Ovary (tissue), 9 donors: ENCODE measurements around the gene TCEA2. TPM values are rescaled to one million over a fixed set of nuclear protein-coding genes. Genes with fewer than 3 reads are reported as not detected.

Experiments
- DNase-seq, 5 donors: peaks; one replicate each; pipeline ENCODE4 v3.0.0-alpha.2; 2019 to 2020
- H3K27ac ChIP-seq, 2 donors: fragments of 200-600 bp; one replicate each; pipeline versions ENCODE4 v1.5.1 to v1.8.0; 2019 to 2022
- H3K27me3 ChIP-seq: fragments of 200-600 bp; one replicate; pipeline ENCODE4 v1.8.0; 2022
- H3K36me3 ChIP-seq: fragments of 200-600 bp; sonication (generic); one replicate; pipeline ENCODE4 v1.5.1; 2019
- H3K4me1 ChIP-seq: one replicate; pipeline ENCODE4 v1.8.1; 2013; ENCODE audit warnings: mild to moderate bottlenecking, moderate library complexity; ENCODE audit not compliant: insufficient read depth
- H3K4me3 ChIP-seq: fragments of 200-600 bp; sonication (generic); one replicate; pipeline ENCODE4 v1.5.1; 2017
- H3K9me3 ChIP-seq, 2 donors: fragments of 200-600 bp in 1 of 2; sonication (generic) in 1 of 2; one replicate each; pipeline versions ENCODE4 v1.5.1 to v1.8.1; 2013 to 2019; ENCODE audit warnings: mild to moderate bottlenecking in 1 of 2, moderate library complexity in 1 of 2
- EP300 ChIP-seq: sonication (generic); formaldehyde crosslinking; IDR thresholded peaks from one replicate; pipeline ENCODE4 v1.6.1; 2017; ENCODE audit warnings: antibody characterized with exemption
- POLR2A ChIP-seq: fragments of 450-650 bp; IDR thresholded peaks from one replicate; pipeline ENCODE4 v1.6.1; 2017; ENCODE audit warnings: antibody characterized with exemption, mild to moderate bottlenecking, moderate library complexity
- WGBS, 3 donors: extraction: QIAGEN DNeasy Blood & Tissue Kit in 1 of 3; methylation state at CpG; one replicate each; pipeline versions ENCODE4 v1.1.5 to v1.1.7; 2013 to 2017; 5-methylcytosine and 5-hydroxymethylcytosine counted together
- intact Hi-C, 4 donors: fragments of 100-400 bp; cut with DNase I; formaldehyde crosslinking; loops; one replicate each; pipeline versions ENCODE4 v1.11.0 to v1.15.1; 2022 to 2023
- polyA plus RNA-seq, 2 donors: library from polyadenylated mRNA; stranded (reverse); fragments of 200-250 nt in 1 of 2; fragments of 350-450 nt in 1 of 2; fragmentation: Illumina TruSeq in 1 of 2; extraction: RNeasy Lipid Tissue Mini Kit (QIAGEN cat#74804) in 1 of 2; gene quantifications; one replicate each; pipeline ENCODE4 v1.2.3, GENCODE V29; 2013 to 2014
- total RNA-seq, 7 donors: library from RNA; depleted of rRNA in 2 of 7; stranded (reverse); fragments of >200 nt in 2 of 7; fragmentation: NEBNext Ultra II Directional in 3 of 7; extraction: Animal tissue kit (Norgen Biotek cat#: 25700) in 3 of 7; gene quantifications; one replicate each; pipeline versions ENCODE4 v1.1.0 to v1.2.4, GENCODE V29; 2016 to 2023
- TF ChIP-seq, protein P1 (sequence below), 3 donors: fragments of 450-650 bp in 2 of 3; fragments of 200-600 bp in 1 of 3; IDR thresholded peaks; one replicate each; pipeline versions ENCODE4 v1.5.1 to v1.8.0; 2016 to 2022; ENCODE audit warnings: antibody characterized with exemption in 3 of 3, mild to moderate bottlenecking in 1 of 3
- donor health status: DM: no; HTN: no; CAD: no; lungs with moderate emphysema.
- donor health status: DM: no; HTN: no; CAD: no.
- donor health status: Bipolar disorder and iron deficiency.
- donor health status: DM: yes; HTN: yes; CAD: no.
- donor health status: DM: no; HTN: no; CAD: no.
- donor health status: DM: yes; HTN: yes; CAD: no.

Gene TCEA2
- total and polyA plus RNA-seq, 9 donors = 20.0 to 93.5 (median 71.9) TPM

DNA sequence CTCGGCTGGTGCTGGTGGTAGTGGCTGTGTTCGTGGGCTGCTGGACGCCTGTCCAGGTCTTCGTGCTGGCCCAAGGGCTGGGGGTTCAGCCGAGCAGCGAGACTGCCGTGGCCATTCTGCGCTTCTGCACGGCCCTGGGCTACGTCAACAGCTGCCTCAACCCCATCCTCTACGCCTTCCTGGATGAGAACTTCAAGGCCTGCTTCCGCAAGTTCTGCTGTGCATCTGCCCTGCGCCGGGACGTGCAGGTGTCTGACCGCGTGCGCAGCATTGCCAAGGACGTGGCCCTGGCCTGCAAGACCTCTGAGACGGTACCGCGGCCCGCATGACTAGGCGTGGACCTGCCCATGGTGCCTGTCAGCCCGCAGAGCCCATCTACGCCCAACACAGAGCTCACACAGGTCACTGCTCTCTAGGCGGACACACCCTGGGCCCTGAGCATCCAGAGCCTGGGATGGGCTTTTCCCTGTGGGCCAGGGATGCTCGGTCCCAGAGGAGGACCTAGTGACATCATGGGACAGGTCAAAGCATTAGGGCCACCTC is 35.5 kb downstream of the TCEA2 start:
- intact Hi-C loops = no loop called here
- H3K36me3 ChIP-seq = no peaks in the 10 kb centered on the region
- DNase-seq = no peak
- WGBS, 3 donors = 94 to 96% (median 94%) methylated on average over 27 to 28 of the region's 28 CpGs
- H3K9me3 ChIP-seq = no peaks in the 10 kb centered on the region
- no peak overlapping the region for H3K27ac ChIP-seq
- TF ChIP-seq POLR2A = no peak
- no peak for TF ChIP-seq EP300
- TF ChIP-seq, protein P1, sequence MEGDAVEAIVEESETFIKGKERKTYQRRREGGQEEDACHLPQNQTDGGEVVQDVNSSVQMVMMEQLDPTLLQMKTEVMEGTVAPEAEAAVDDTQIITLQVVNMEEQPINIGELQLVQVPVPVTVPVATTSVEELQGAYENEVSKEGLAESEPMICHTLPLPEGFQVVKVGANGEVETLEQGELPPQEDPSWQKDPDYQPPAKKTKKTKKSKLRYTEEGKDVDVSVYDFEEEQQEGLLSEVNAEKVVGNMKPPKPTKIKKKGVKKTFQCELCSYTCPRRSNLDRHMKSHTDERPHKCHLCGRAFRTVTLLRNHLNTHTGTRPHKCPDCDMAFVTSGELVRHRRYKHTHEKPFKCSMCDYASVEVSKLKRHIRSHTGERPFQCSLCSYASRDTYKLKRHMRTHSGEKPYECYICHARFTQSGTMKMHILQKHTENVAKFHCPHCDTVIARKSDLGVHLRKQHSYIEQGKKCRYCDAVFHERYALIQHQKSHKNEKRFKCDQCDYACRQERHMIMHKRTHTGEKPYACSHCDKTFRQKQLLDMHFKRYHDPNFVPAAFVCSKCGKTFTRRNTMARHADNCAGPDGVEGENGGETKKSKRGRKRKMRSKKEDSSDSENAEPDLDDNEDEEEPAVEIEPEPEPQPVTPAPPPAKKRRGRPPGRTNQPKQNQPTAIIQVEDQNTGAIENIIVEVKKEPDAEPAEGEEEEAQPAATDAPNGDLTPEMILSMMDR (IDR thresholded peaks at IDR 0.05) = no peak
- H3K27me3 ChIP-seq = no peaks in the 10 kb centered on the region
- H3K4me1 ChIP-seq = no peaks in the 10 kb centered on the region
- no peak overlapping the region for H3K4me3 ChIP-seq

DNA sequence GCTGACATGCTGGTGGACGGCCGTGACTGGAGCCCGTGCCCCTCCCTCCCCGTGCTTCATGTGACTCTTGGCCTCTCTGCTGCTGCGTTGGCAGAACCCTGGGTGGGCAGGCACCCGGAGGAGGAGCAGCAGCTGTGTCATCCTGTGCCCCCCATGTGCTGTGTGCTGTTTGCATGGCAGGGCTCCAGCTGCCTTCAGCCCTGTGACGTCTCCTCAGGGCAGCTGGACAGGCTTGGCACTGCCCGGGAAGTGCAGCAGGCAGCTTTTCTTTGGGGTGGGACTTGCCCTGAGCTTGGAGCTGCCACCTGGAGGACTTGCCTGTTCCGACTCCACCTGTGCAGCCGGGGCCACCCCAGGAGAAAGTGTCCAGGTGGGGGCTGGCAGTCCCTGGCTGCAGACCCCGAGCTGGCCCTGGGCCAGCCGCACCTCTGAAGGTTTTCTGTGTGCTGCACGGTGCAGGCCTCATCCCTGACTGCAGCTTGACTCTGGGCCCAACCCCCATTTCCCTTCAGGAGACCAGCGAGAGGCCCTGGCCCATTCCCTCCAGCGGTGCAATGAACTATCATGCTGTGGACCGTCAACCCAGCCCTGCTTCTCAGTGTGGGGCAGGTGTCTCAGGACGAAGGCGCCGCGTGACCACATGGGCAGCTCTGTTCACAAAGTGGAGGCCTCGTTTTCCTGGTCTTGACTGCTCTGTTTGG is 36.2 kb downstream of the TCEA2 start:
- H3K27me3 ChIP-seq = no peaks in the 10 kb centered on the region

DNA sequence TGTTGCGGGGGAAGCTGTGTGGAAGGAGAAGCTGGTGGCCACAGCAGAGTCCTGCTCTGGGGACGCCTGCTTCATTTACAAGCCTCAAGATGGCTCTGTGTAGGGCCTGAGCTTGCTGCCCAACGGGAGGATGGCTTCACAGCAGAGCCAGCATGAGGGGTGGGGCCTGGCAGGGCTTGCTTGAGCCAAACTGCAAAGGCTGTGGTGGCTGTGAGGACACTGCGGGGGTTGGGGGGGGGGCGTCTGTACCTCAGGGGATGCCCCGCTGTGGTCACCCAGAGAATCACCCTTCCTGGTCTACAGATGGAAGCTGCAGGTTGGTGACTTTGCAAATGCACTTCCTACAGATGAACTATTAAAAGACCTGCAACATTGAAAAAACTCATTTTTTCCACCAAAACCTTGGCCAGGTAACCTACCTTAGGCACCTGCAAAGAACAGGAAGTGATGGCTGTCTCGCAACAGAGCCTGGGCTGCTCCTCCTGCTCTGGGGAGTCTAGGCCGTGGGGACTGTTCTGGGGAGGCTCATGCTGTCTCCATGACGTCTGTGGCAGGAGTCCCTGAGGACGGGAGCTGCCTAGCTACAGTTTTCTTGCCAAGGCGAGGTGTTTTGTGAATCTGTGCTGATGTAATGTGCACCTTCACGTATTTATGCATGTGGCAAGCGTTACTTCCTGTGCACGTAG is 37.0 kb downstream of the TCEA2 start:
- H3K27ac ChIP-seq = no peak overlapping the region
- no peaks in the 10 kb centered on the region for H3K36me3 ChIP-seq
- intact Hi-C loops = no loop called here
- TF ChIP-seq, protein P1 (IDR thresholded peaks at IDR 0.05) = no peak
- TF ChIP-seq EP300 (no peak), POLR2A (no peak)
- H3K27me3 ChIP-seq = no peaks in the 10 kb centered on the region
- no peak overlapping the region for H3K4me3 ChIP-seq
- no peak for DNase-seq
- H3K9me3 ChIP-seq = no peaks in the 10 kb centered on the region
- H3K4me1 ChIP-seq = no peaks in the 10 kb centered on the region
- WGBS, 3 donors = 81 to 89% (median 87%) methylated on average over 14 of the region's 14 CpGs

More for the DNA sequence above, 36.2 kb downstream of the TCEA2 start:
- no peak for DNase-seq
- Histone ChIP-seq H3K9me3 (no peaks in the 10 kb centered on the region), H3K4me1 (no peaks in the 10 kb centered on the region), H3K4me3 (no peak overlapping the region), H3K36me3 (no peaks in the 10 kb centered on the region), H3K27ac (no peak overlapping the region)
- intact Hi-C loops = no loop called here
- TF ChIP-seq POLR2A (no peak), EP300 (no peak)
- TF ChIP-seq, protein P1 (IDR thresholded peaks at IDR 0.05) = no peak
- 72 to 78% (median 78%) methylated on average over 21 of the region's 21 CpGs for WGBS, 3 donors

DNA sequence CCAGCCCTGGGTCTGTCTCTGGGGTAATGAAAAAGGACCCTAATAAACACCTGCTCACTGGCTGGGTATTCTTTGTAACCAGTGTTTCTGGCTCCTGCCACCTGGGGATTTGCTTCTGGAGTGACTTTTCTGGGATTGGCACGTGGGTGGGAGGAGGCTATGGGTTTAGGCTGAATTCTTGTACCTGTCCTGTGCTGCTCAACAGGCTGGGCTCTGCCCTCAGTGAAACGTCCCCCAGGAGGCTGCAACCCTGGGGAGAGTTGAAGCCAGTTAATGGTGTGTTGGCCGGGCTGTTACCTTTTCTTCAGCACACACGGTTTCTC is 37.5 kb downstream of the TCEA2 start:
- WGBS, 3 donors = 69 to 76% (median 73%) methylated on average over 4 of the region's 4 CpGs
- H3K27ac ChIP-seq = no peak overlapping the region
- TF ChIP-seq, protein P1 (IDR thresholded peaks at IDR 0.05) = no peak
- TF ChIP-seq EP300 (no peak), POLR2A (no peak)
- H3K4me3 ChIP-seq = no peak overlapping the region
- intact Hi-C loops = no loop called here
- H3K4me1 ChIP-seq = no peaks in the 10 kb centered on the region
- H3K9me3 ChIP-seq = no peaks in the 10 kb centered on the region
- H3K36me3 ChIP-seq = no peaks in the 10 kb centered on the region
- DNase-seq = no peak
- H3K27me3 ChIP-seq = no peaks in the 10 kb centered on the region
